ENCODE results near the gene COX10.
"Not testable (repeated sequence)": the region's sequence is repeated elsewhere in the genome, so short reads cannot be mapped to it uniquely, and the experiment has no call there.

Gene COX10

GRCh38 chr17:14169287-14169686 lies 100.0 kb downstream of the COX10 start:
- no peak for ATAC-seq
- TF ChIP-seq ZNF565 (CRISPR knock-in tag; conservative IDR thresholded peaks at IDR 0.05; ENCODE audit: low read depth): no peak
- TF ChIP-seq ZFP30 (CRISPR knock-in tag; IDR thresholded peaks at IDR 0.05): no peak
- TF ChIP-seq POU6F1 (CRISPR knock-in tag; IDR thresholded peaks at IDR 0.05; ENCODE audit: borderline replicate concordance, low read depth): no peak
- no peak for TF ChIP-seq TCF4 (CRISPR knock-in tag; IDR thresholded peaks at IDR 0.05; ENCODE audit: borderline replicate concordance)
- no peak for TF ChIP-seq TOX (CRISPR knock-in tag; IDR thresholded peaks at IDR 0.05; ENCODE audit: borderline replicate concordance)
- TF ChIP-seq TSHZ2 (CRISPR knock-in tag; IDR thresholded peaks at IDR 0.05): no peak
- TF ChIP-seq CSRNP3 (CRISPR knock-in tag; IDR thresholded peaks at IDR 0.05): no peak
- no peak for TF ChIP-seq GLIS3 (CRISPR knock-in tag; IDR thresholded peaks at IDR 0.05)
- TF ChIP-seq BACH2 (CRISPR knock-in tag; IDR thresholded peaks at IDR 0.05; ENCODE audit: borderline replicate concordance): no peak
- no peak for TF ChIP-seq ZNF70 (CRISPR knock-in tag; IDR thresholded peaks at IDR 0.05)
- no peak for TF ChIP-seq PPARA (CRISPR knock-in tag; IDR thresholded peaks at IDR 0.05; ENCODE audit: borderline replicate concordance)

- no peak for ATAC-seq
Observed at GRCh38 chr17:14169901-14170300, 100.6 kb downstream of the COX10 start.

GRCh38 chr17:14176989-14177388 lies 107.7 kb downstream of the COX10 start:
- ATAC-seq: not testable (repeated sequence)

More at GRCh38 chr17:14169901-14170300, 100.6 kb downstream of the COX10 start:
- no peak for TF ChIP-seq RARB (CRISPR knock-in tag; IDR thresholded peaks at IDR 0.05)
- TF ChIP-seq ZNF565 (CRISPR knock-in tag; conservative IDR thresholded peaks at IDR 0.05; ENCODE audit: low read depth): no peak
- no peak for TF ChIP-seq ZC3H10 (CRISPR knock-in tag; IDR thresholded peaks at IDR 0.05)
- no peak for TF ChIP-seq CREB5 (CRISPR knock-in tag; IDR thresholded peaks at IDR 0.05; ENCODE audit: low read depth)

GRCh38 chr17:14177801-14178200 lies 108.5 kb downstream of the COX10 start:
- ATAC-seq: not testable (repeated sequence)

GRCh38 chr17:14179951-14180350 lies 110.6 kb downstream of the COX10 start:
- not testable (repeated sequence) for ATAC-seq

- ATAC-seq: not testable (repeated sequence)
Observed at GRCh38 chr17:14182084-14182483, 112.8 kb downstream of the COX10 start.

GRCh38 chr17:14184536-14184935 lies 115.2 kb downstream of the COX10 start:
- ATAC-seq: not testable (repeated sequence)

- ATAC-seq: not testable (repeated sequence)
Observed at GRCh38 chr17:14186443-14186842, 117.1 kb downstream of the COX10 start.

- not testable (repeated sequence) for ATAC-seq
Observed at GRCh38 chr17:14190774-14191173, 121.5 kb downstream of the COX10 start.

GRCh38 chr17:14191469-14191868 lies 122.2 kb downstream of the COX10 start:
- ATAC-seq: not testable (repeated sequence)

GRCh38 chr17:14192039-14192438 lies 122.7 kb downstream of the COX10 start:
- not testable (repeated sequence) for ATAC-seq

- not testable (repeated sequence) for ATAC-seq
Observed at GRCh38 chr17:14192636-14193344, 123.5 kb downstream of the COX10 start.
